Endodermal cell (in vitro differentiated cells): ENCODE measurements around the gene METTL16. TPM values are rescaled to one million over a fixed set of nuclear protein-coding genes. Genes with fewer than 3 reads are reported as not detected.
A peak's percentile ranks its signal among the peaks of the same experiment; 100 is the strongest.

Source experiments
- DNase-seq: peaks from one replicate; pipeline ENCODE4 v3.0.0-alpha.2; 2017
- H3K27ac ChIP-seq: 2 replicates; pipeline ENCODE4 v1.5.1; 2013; ENCODE audit warnings: mild to moderate bottlenecking, low read depth, low read length, moderate library complexity
- H3K27me3 ChIP-seq: 2 replicates; pipeline ENCODE4 v1.6.1; 2013; ENCODE audit warnings: mild to moderate bottlenecking, low read length, moderate library complexity; ENCODE audit not compliant: insufficient read depth, control insufficient read depth, poor library complexity, severe bottlenecking
- H3K36me3 ChIP-seq: 2 replicates; pipeline ENCODE4 v1.7.0; 2013; ENCODE audit warnings: mild to moderate bottlenecking, low read length, moderate library complexity; ENCODE audit not compliant: control insufficient read depth, insufficient read depth
- H3K4me1 ChIP-seq: one replicate; pipeline ENCODE4 v1.7.0; 2013; ENCODE audit warnings: low read length; ENCODE audit not compliant: control insufficient read depth, insufficient read depth
- H3K4me3 ChIP-seq: 2 replicates; pipeline ENCODE4 v1.5.1; 2013; ENCODE audit warnings: mild to moderate bottlenecking, low read length, moderate library complexity
- H3K9ac ChIP-seq: 2 replicates; pipeline ENCODE4 v1.6.1; 2013; ENCODE audit warnings: mild to moderate bottlenecking, low read length, moderate library complexity; ENCODE audit not compliant: poor library complexity, severe bottlenecking; ENCODE audit errors: extremely low read depth
- H3K9me3 ChIP-seq: 2 replicates; pipeline ENCODE4 v1.6.1; 2013; ENCODE audit warnings: mild to moderate bottlenecking, low read length, moderate library complexity; ENCODE audit not compliant: control insufficient read depth
- H3K27ac Mint-ChIP-seq: 2 replicates; pipeline ENCODE4 v1.8.0; 2020; ENCODE audit warnings: mixed read lengths
- H3K27me3 Mint-ChIP-seq: 2 replicates; pipeline ENCODE4 v1.8.0; 2021; ENCODE audit warnings: mild to moderate bottlenecking, mixed read lengths; ENCODE audit not compliant: insufficient read depth
- H3K36me3 Mint-ChIP-seq: 2 replicates; pipeline ENCODE4 v1.8.0; 2020; ENCODE audit warnings: low read depth, mixed read lengths
- H3K4me1 Mint-ChIP-seq: 2 replicates; pipeline ENCODE4 v1.8.0; 2020; ENCODE audit warnings: mixed read lengths
- H3K4me3 Mint-ChIP-seq: 2 replicates; pipeline ENCODE4 v1.8.0; 2020; ENCODE audit warnings: mild to moderate bottlenecking, moderate library complexity, mixed read lengths
- H3K9me3 Mint-ChIP-seq: 2 replicates; pipeline ENCODE4 v1.8.0; 2020; ENCODE audit warnings: mild to moderate bottlenecking, mixed read lengths
- CTCF ChIP-seq: fragments of 200-600 bp; sonication (generic); conservative IDR thresholded peaks from 2 replicates; pipeline ENCODE4 v1.5.0; 2021; ENCODE audit warnings: antibody characterized with exemption, mild to moderate bottlenecking
- WGBS, 2 experiments: methylation state at CpG; one replicate each; pipeline versions ENCODE4 v1.1.5 to v1.1.7; 2013; ENCODE audit warnings: missing lambda C conversion rate in 2 of 2, mixed read lengths in 1 of 2; ENCODE audit not compliant: insufficient coverage in 1 of 2, insufficient read length in 1 of 2; 5-methylcytosine and 5-hydroxymethylcytosine counted together
- total RNA-seq, 2 donors: library from RNA; stranded (reverse); fragmentation: NEBNext Ultra II Directional in 1 of 2; extraction: Animal tissue kit (Norgen Biotek cat#: 25700) in 1 of 2; gene quantifications; 2 replicates in 1 of 2; 3 replicates in 1 of 2; pipeline ENCODE4 v1.2.1, GENCODE V29; 2021

The METTL16 gene
- total RNA-seq, 2 donors from 2014 or later = 51.5 to 59.6 TPM

- Histone ChIP-seq H3K9ac (no peak overlapping the region), H3K36me3 (peaks cover 36% of the 10 kb centered on the region), H3K4me3 (no peak overlapping the region), H3K27ac (no peak overlapping the region), H3K4me1 (no peaks in the 10 kb centered on the region), H3K9me3 (no peaks in the 10 kb centered on the region), H3K27me3 (no peaks in the 10 kb centered on the region)
- Mint-ChIP-seq H3K4me3 (no peak overlapping the region), H3K27me3 (no peaks in the 10 kb centered on the region), H3K27ac (no peak overlapping the region), H3K36me3 (peaks cover 33% of the 10 kb centered on the region), H3K4me1 (no peaks in the 10 kb centered on the region), H3K9me3 (no peaks in the 10 kb centered on the region)
- DNase-seq = no peak
- no peak for TF ChIP-seq CTCF
- WGBS, 2 experiments = 94 to 96% methylated on average over 5 to 7 of the region's 7 CpGs
Observed at GRCh38 chr17:2410951-2411350, 100.7 kb downstream of the METTL16 start.

GRCh38 chr17:2406903-2407790 lies 104.5 kb downstream of the METTL16 start:
- peaks cover 12% of the 10 kb centered on the region for H3K36me3 ChIP-seq
- H3K4me1 ChIP-seq = peaks cover 4% of the 10 kb centered on the region
- DNase-seq = peak; percentile 45
- WGBS, 2 experiments = 82 to 88% methylated on average over 13 to 15 of the region's 15 CpGs
- Mint-ChIP-seq H3K36me3 (peaks cover 12% of the 10 kb centered on the region), H3K27me3 (no peaks in the 10 kb centered on the region), H3K9me3 (no peaks in the 10 kb centered on the region), H3K27ac (no peak overlapping the region), H3K4me1 (no peaks in the 10 kb centered on the region), H3K4me3 (no peak overlapping the region)
- peak overlapping the region; percentile 40 for H3K27ac ChIP-seq
- TF ChIP-seq CTCF = no peak
- no peaks in the 10 kb centered on the region for H3K27me3 ChIP-seq
- no peak overlapping the region for H3K9ac ChIP-seq
- H3K4me3 ChIP-seq = no peak overlapping the region
- H3K9me3 ChIP-seq = no peaks in the 10 kb centered on the region

DNA sequence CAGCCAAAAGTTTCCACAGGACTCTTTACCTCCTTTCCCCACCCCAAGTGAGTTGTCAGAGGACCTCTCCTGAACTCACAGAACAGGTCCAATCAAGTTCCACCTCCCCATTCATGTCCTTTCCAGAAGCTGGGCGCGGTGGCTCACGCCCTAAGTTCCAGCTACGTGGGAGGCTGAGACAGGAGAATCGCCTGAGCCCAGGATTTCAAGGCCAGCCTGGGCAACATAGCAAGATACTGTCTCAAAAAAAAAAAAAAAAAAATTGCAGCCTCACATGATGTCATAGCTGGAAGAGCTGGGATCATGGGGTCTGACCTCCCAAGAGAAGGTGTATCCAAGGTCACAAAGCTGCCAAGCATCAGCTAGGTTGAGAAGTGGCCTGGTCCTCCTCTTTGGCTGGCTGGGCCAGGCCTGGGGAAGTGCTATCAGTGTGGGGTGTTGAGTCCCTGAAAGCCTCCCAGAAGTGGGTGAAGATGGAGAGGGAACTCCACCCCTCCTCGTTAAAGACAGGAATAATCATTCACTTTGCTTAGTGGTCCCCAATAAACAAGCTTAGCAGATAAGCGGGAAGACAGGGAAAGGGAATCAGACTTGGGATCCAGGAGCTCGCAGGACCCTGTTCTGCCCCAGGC lies 105.3 kb downstream of the METTL16 start:
- no peak for TF ChIP-seq CTCF
- Mint-ChIP-seq H3K4me3 (no peak overlapping the region), H3K4me1 (no peaks in the 10 kb centered on the region), H3K9me3 (no peaks in the 10 kb centered on the region), H3K27me3 (no peaks in the 10 kb centered on the region), H3K27ac (no peak overlapping the region), H3K36me3 (peaks cover 12% of the 10 kb centered on the region)
- Histone ChIP-seq H3K27me3 (no peaks in the 10 kb centered on the region), H3K4me1 (peaks cover 4% of the 10 kb centered on the region), H3K9ac (no peak overlapping the region), H3K36me3 (peaks cover 10% of the 10 kb centered on the region), H3K27ac (no peak overlapping the region), H3K9me3 (no peaks in the 10 kb centered on the region), H3K4me3 (no peak overlapping the region)
- WGBS, 2 experiments = 94 to 95% methylated on average over 2 to 8 of the region's 8 CpGs
- DNase-seq = no peak
